ENCODE data around the gene TBL3.

DNA sequence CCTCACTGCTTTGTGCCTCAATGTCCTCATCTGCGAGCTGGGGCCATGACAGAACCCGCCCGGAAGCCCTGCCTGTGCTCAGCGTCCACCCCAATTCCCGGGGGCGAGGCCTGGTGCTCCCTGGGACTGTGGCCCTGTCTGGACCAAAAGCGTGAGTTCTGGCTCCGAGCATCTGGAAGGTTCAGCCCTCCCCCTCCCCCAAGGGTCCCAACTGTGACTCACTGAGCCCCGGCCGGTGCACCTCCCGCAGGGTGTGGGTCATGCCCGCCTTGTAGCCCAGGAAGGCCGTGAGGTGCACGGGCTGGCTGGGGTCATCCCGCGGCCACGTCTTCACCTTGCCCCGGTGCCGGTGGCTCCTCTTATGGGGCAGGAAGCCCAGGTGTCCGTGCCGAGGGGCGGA is 18.1 kb upstream of the TBL3 start:
- TF ChIP-seq, protein P1, sequence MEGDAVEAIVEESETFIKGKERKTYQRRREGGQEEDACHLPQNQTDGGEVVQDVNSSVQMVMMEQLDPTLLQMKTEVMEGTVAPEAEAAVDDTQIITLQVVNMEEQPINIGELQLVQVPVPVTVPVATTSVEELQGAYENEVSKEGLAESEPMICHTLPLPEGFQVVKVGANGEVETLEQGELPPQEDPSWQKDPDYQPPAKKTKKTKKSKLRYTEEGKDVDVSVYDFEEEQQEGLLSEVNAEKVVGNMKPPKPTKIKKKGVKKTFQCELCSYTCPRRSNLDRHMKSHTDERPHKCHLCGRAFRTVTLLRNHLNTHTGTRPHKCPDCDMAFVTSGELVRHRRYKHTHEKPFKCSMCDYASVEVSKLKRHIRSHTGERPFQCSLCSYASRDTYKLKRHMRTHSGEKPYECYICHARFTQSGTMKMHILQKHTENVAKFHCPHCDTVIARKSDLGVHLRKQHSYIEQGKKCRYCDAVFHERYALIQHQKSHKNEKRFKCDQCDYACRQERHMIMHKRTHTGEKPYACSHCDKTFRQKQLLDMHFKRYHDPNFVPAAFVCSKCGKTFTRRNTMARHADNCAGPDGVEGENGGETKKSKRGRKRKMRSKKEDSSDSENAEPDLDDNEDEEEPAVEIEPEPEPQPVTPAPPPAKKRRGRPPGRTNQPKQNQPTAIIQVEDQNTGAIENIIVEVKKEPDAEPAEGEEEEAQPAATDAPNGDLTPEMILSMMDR (conservative IDR thresholded peaks at IDR 0.05; ENCODE audit: low read length) = no peak
- no peak for TF ChIP-seq EZH2phosphoT487 (IDR thresholded peaks at IDR 0.05; ENCODE audit: borderline replicate concordance)
